ENCODE measurements around the gene AXIN1.
"Not testable (repeated sequence)": the region's sequence is repeated elsewhere in the genome, so short reads cannot be mapped to it uniquely, and the experiment has no call there.

The AXIN1 gene, protein sequence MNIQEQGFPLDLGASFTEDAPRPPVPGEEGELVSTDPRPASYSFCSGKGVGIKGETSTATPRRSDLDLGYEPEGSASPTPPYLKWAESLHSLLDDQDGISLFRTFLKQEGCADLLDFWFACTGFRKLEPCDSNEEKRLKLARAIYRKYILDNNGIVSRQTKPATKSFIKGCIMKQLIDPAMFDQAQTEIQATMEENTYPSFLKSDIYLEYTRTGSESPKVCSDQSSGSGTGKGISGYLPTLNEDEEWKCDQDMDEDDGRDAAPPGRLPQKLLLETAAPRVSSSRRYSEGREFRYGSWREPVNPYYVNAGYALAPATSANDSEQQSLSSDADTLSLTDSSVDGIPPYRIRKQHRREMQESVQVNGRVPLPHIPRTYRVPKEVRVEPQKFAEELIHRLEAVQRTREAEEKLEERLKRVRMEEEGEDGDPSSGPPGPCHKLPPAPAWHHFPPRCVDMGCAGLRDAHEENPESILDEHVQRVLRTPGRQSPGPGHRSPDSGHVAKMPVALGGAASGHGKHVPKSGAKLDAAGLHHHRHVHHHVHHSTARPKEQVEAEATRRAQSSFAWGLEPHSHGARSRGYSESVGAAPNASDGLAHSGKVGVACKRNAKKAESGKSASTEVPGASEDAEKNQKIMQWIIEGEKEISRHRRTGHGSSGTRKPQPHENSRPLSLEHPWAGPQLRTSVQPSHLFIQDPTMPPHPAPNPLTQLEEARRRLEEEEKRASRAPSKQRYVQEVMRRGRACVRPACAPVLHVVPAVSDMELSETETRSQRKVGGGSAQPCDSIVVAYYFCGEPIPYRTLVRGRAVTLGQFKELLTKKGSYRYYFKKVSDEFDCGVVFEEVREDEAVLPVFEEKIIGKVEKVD

GRCh38 chr16:352547-353403, at the start of gene AXIN1:
Gene AXIN1 (minus strand): TSS chr16:352723. CDS start chr16:347025, 5,698 bp downstream.
- DNase-seq: peak; percentile 97

GRCh38 chr16:401468-402348, 49.2 kb upstream of the AXIN1 start, which contains the start of gene DECR2:
Gene DECR2 (plus strand): TSS chr16:401885. CDS start chr16:401964, 79 bp downstream.
- peak; percentile 49 for DNase-seq

GRCh38 chr16:400061-400591, 47.6 kb upstream of the AXIN1 start:
- DNase-seq: no peak

GRCh38 chr16:399340-400019, 47.0 kb upstream of the AXIN1 start:
- DNase-seq: no peak

DNA sequence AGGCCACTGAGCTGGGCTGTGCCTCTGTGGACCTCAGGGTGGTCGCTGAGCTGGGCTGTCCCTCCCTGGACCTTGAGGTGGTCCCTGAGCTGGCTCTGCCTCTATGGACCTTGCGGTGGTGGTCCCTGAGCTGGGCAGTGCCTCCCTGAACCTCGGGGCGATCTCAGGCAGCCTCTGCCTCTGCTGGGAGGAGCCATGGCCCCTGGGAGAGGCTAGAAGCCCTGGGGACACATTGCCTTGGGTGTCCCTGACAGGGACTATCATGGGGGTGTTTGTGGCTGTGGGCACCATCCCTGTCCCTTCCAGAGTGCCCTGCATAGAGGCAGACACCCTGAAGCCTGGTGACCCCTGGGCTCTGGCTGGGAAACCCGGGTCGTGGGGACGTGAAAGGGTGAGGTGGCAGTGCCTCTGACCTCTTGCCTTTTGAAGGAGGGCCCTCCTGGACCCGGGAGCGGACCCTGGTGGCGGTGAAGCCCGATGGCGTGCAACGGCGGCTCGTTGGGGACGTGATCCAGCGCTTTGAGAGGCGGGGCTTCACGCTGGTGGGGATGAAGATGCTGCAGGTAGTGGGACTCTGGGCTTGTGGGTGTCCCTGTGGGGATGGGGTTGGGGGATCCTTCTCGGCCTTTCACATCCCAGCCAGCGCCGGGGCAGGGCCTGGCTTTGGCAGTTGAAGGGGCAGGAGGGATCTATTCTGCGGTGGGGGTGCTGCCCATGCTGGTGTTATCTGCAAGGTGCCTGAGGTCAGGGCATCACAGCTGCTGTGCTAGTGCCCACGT, 46.2 kb upstream of the AXIN1 start:
- DNase-seq: no peak

- no peak for DNase-seq
Observed at GRCh38 chr16:397736-398332, 45.3 kb upstream of the AXIN1 start.

GRCh38 chr16:397135-397661, 44.7 kb upstream of the AXIN1 start, which contains the start of gene NME4:
Gene NME4 (plus strand): TSS chr16:397199. CDS start chr16:397223, 24 bp downstream.
- no peak for DNase-seq

- DNase-seq: no peak
Observed at GRCh38 chr16:396605-397004, 44.1 kb upstream of the AXIN1 start.

- no peak for DNase-seq
Observed at GRCh38 chr16:396199-396598, 43.7 kb upstream of the AXIN1 start.

- DNase-seq: no peak
Observed at GRCh38 chr16:392450-393030, 40.0 kb upstream of the AXIN1 start.

GRCh38 chr16:391885-392335, 39.4 kb upstream of the AXIN1 start:
- peak; percentile 42 for DNase-seq

- no peak for DNase-seq
Observed at GRCh38 chr16:389352-389751, 36.8 kb upstream of the AXIN1 start.

DNA sequence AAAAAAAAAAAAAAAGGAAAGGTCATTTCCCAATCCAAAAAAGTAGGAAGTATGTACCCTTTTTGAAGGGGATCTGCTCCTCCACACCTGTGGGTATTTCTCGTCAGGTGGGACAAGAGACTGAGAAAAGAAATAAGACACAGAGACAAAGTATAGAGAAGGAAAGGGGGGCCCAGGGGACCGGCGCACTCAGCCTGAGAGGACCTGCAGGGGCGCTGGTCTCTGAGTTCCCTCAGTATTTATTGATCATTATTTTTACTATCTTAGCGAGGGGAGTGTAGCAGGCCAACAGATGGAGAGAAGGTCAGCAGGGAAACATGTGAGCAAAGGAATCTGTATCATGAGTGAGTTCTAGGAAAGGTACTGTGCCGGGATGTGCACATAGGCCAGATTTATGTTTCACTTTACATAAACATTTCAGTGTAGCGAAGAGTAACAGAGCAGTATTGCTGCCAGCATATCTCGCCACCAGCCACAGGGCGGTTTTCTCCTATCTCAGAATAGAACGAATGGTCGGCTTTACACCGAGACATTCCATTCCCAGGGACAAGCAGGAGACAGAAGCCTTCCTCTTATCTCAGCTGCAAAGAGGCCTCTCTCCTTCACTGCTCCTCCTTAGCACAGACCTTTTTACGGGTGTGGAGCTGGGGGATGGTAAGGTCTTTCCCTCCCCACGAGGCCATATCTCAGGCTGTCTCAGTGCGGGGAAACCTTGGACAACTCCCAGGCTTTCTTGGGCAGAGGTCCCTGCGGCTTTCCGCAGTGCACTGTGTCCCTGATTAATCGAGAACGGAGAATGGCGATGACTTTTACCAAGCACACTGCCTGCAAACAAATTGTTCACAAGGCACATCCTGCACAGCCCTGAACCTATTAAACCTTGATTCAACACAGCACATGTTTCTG, 35.5 kb upstream of the AXIN1 start:
- DNase-seq: not testable (repeated sequence)

GRCh38 chr16:386641-387156, 34.2 kb upstream of the AXIN1 start:
- DNase-seq: no peak

DNA sequence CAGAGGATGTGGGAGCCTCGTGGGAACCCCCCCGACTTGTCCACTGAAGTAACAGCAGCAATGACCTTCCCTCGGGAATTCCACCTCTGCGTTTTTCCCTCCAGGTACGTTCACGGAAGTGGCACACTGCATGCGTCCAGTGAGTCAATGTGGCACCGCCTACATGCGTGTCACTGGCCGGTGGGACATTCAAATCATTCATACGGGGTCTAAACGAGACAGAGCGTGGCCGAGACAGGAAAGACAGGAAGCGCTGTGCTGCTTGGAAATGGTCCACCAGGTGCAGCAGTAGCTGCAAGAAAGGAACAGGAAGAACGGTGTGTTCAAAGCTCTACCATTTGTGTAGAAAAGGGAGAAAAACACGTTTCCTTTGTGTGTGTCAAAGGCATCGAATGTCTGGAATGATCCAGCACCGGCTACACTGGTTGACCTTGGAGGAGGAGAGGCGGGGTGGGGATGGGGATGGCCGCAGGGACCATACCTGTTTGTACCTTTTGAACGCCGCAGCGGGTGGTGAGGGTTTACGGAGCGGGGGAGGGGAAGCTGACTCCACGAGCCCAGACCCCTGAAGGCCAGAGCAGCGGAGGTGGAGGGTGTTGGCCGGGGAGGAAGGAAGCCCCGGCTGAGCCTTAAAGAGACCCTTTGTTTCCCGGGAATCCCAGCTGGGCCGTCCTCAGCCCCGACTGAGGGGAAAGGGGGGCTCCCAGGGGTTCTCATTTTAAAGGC, 31.0 kb upstream of the AXIN1 start:
- no peak for DNase-seq
